HEK293T (cell line): ENCODE measurements around the gene DYNC2LI1.

Experiments
- CTCF ChIA-PET: fragments of 350-600 bp; formaldehyde crosslinking; extraction: SDS; loops from one replicate; lab custom pipeline; 2021; ENCODE audit warnings: antibody characterized with exemption, inconsistent platforms; lab: Yijun Ruan, JAX
- POLR2A ChIA-PET: fragments of 350-600 bp; formaldehyde crosslinking; extraction: SDS; loops from one replicate; lab custom pipeline; 2020; ENCODE audit warnings: antibody characterized with exemption, inconsistent platforms; lab: Yijun Ruan, JAX
- DNase-seq: peaks from one replicate; pipeline ENCODE4 v3.0.0; 2012; ENCODE audit warnings: mixed read lengths; ENCODE audit errors: extremely low spot score
- ARNT ChIP-seq: fragments of 450-650 bp; IDR thresholded peaks from 2 replicates; pipeline ENCODE4 v1.6.1; 2017; ENCODE audit warnings: mild to moderate bottlenecking
- BHLHE40 ChIP-seq: fragments of 450-650 bp; IDR thresholded peaks from 2 replicates; pipeline ENCODE4 v1.6.1; 2016; ENCODE audit warnings: mild to moderate bottlenecking, moderate library complexity, borderline replicate concordance
- CTBP1 ChIP-seq: fragments of 450-650 bp; IDR thresholded peaks from 2 replicates; pipeline ENCODE4 v1.6.1; 2016; ENCODE audit warnings: borderline replicate concordance
- ELF4 ChIP-seq: fragments of 450-650 bp; IDR thresholded peaks from 2 replicates; pipeline ENCODE4 v1.6.1; 2017; ENCODE audit warnings: antibody characterized with exemption
- FOXA1 ChIP-seq: fragments of 450-650 bp; IDR thresholded peaks from 2 replicates; pipeline ENCODE4 v1.6.1; 2016; ENCODE audit warnings: mild to moderate bottlenecking
- FOXK2 ChIP-seq: fragments of 450-650 bp; IDR thresholded peaks from 2 replicates; pipeline ENCODE4 v1.6.1; 2016; ENCODE audit warnings: mild to moderate bottlenecking
- FOXM1 ChIP-seq: fragments of 450-650 bp; IDR thresholded peaks from 2 replicates; pipeline ENCODE4 v1.6.1; 2017; ENCODE audit warnings: mild to moderate bottlenecking, borderline replicate concordance
- HDGF ChIP-seq: fragments of 450-650 bp; IDR thresholded peaks from 2 replicates; pipeline ENCODE4 v1.6.1; 2017; ENCODE audit warnings: antibody characterized with exemption, borderline replicate concordance
- L3MBTL2 ChIP-seq: fragments of 450-650 bp; conservative IDR thresholded peaks from 2 replicates; pipeline ENCODE4 v1.6.1; 2016; ENCODE audit warnings: mild to moderate bottlenecking
- LEF1 ChIP-seq: fragments of 450-650 bp; IDR thresholded peaks from 2 replicates; pipeline ENCODE4 v1.6.1; 2017; ENCODE audit warnings: mild to moderate bottlenecking, borderline replicate concordance
- NFRKB ChIP-seq: fragments of 450-650 bp; IDR thresholded peaks from 2 replicates; pipeline ENCODE4 v1.6.1; 2016; ENCODE audit warnings: mild to moderate bottlenecking, moderate library complexity
- PKNOX1 ChIP-seq: fragments of 450-650 bp; IDR thresholded peaks from 2 replicates; pipeline ENCODE4 v1.6.1; 2016
- SP1 ChIP-seq: fragments of 450-650 bp; IDR thresholded peaks from 2 replicates; pipeline ENCODE4 v1.6.1; 2017
- SUZ12 ChIP-seq: fragments of 450-650 bp; IDR thresholded peaks from 2 replicates; pipeline ENCODE4 v1.6.1; 2016; ENCODE audit warnings: mild to moderate bottlenecking
- TARDBP ChIP-seq: fragments of 450-650 bp; IDR thresholded peaks from 2 replicates; pipeline ENCODE4 v1.6.1; 2016
- ZNF384 ChIP-seq: fragments of 450-650 bp; IDR thresholded peaks from 2 replicates; pipeline ENCODE4 v1.6.1; 2016

DYNC2LI1 gene

GRCh38 chr2:43764086-43764705, 9.6 kb upstream of the DYNC2LI1 start:
- no peak for TF ChIP-seq L3MBTL2
- no peak for TF ChIP-seq SP1
- TF ChIP-seq NFRKB: no peak
- TF ChIP-seq CTBP1: no peak
- no peak for TF ChIP-seq ELF4
- no peak for TF ChIP-seq SUZ12
- no peak for TF ChIP-seq FOXK2
- no peak for TF ChIP-seq ZNF384
- no peak for TF ChIP-seq FOXA1
- no peak for TF ChIP-seq ARNT
- TF ChIP-seq HDGF: no peak
- CTCF ChIA-PET: no interaction called here
- POLR2A ChIA-PET: no interaction called here
- DNase-seq: no peak

DNA sequence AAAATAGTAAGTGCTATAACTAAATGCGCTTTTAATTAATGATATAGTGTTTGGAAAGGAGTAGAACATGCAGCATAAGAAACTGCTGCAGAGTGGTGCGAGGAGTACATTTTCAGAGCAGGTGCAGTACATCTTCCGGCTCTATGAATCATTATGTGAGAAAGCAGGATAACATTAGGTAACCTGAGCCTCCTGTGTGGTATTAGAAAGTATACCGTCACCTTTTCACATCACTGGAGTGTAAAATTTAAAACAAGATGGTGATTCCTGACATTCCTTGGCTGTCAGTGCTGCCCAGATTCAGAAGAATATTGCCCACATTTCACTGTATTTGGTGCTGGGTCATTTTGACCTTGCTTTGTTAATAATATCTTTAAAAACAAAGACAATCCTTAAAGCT, 7.8 kb upstream of the DYNC2LI1 start:
- POLR2A ChIA-PET: no interaction called here
- CTCF ChIA-PET: no interaction called here
- TF ChIP-seq HDGF: no peak
- TF ChIP-seq FOXM1: no peak
- TF ChIP-seq SP1: no peak
- TF ChIP-seq ZNF384: no peak
- no peak for TF ChIP-seq TARDBP
- TF ChIP-seq ARNT: no peak
- TF ChIP-seq BHLHE40: no peak
- TF ChIP-seq ELF4: no peak
- no peak for TF ChIP-seq FOXK2
- no peak for TF ChIP-seq SUZ12
- no peak for DNase-seq

GRCh38 chr2:43774617-43775016, 778 bp downstream of the DYNC2LI1 start:
- POLR2A ChIA-PET: interaction anchor here (1.2 to 1.5 kb wide), 5 partner anchors 12 to 138 kb away, joined by 3 to 5 read pairs (median 4); partner anchors contain the start of genes C1GALT1C1L and PLEKHH2
- DNase-seq: no peak
- CTCF ChIA-PET: no interaction called here
- TF ChIP-seq LEF1: no peak
- no peak for TF ChIP-seq SP1
- no peak for TF ChIP-seq ZNF384
- no peak for TF ChIP-seq SUZ12
- no peak for TF ChIP-seq PKNOX1
- TF ChIP-seq BHLHE40: no peak
- TF ChIP-seq ARNT: no peak
- no peak for TF ChIP-seq HDGF
- TF ChIP-seq ELF4: no peak
- TF ChIP-seq FOXM1: no peak
- TF ChIP-seq TARDBP: no peak
- no peak for TF ChIP-seq FOXA1
- no peak for TF ChIP-seq NFRKB
- no peak for TF ChIP-seq FOXK2
- TF ChIP-seq L3MBTL2: no peak
- no peak for TF ChIP-seq CTBP1

GRCh38 chr2:43776324-43776723, 2.5 kb downstream of the DYNC2LI1 start:
- no peak for DNase-seq
- ChIA-PET POLR2A (no interaction called here), CTCF (no interaction called here)
- no peak for TF ChIP-seq FOXA1
- no peak for TF ChIP-seq ELF4
- TF ChIP-seq NFRKB: no peak
- TF ChIP-seq L3MBTL2: no peak
- no peak for TF ChIP-seq BHLHE40
- TF ChIP-seq FOXK2: no peak
- TF ChIP-seq LEF1: no peak
- TF ChIP-seq PKNOX1: no peak
- no peak for TF ChIP-seq CTBP1
- no peak for TF ChIP-seq SP1
- no peak for TF ChIP-seq TARDBP
- TF ChIP-seq ARNT: no peak
- no peak for TF ChIP-seq FOXM1

DNA sequence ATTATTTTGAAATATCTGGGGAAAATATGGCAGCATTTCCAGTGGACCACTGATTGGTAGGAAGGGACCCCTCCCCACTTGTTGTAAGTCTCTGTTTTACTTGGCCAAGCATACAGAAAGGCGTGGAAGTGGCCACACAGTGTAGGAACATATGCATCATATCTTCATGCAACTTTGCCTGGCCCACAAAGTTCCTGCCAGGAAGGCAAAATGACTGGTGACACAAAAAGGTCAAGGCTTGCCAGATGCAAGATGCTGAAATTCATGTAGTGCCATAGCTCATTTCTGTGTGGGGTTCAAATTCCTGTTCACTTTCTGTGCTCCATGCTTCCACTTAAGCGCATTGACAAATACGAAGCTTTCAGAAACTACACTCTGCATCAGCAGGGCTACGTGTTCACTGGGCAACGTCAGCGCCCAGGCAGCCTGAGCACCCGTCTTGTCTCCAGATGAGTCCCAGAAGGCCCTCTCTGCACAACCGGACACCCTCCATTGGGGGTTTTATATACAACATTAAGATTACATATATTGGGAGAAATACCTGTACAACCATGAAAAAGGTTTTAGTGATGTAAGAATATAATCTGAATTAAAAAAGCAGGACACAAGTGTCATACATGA, 3.6 kb downstream of the DYNC2LI1 start:
- POLR2A ChIA-PET: no interaction called here
- no peak for DNase-seq
- TF ChIP-seq TARDBP: no peak
- TF ChIP-seq SP1: no peak
- no peak for TF ChIP-seq CTBP1
- TF ChIP-seq FOXA1: no peak
- TF ChIP-seq SUZ12: no peak
- no peak for TF ChIP-seq ARNT
- TF ChIP-seq L3MBTL2: no peak
- no peak for TF ChIP-seq NFRKB
- no peak for TF ChIP-seq ZNF384
- TF ChIP-seq BHLHE40: no peak
- no peak for TF ChIP-seq FOXM1
- no peak for TF ChIP-seq HDGF
- TF ChIP-seq LEF1: no peak
- no peak for TF ChIP-seq PKNOX1
- TF ChIP-seq ELF4: no peak
- no peak for TF ChIP-seq FOXK2
- CTCF ChIA-PET: no interaction called here

- CTCF ChIA-PET: no interaction called here
- no peak for DNase-seq
- POLR2A ChIA-PET: no interaction called here
- TF ChIP-seq FOXM1 (no peak), NFRKB (no peak), BHLHE40 (no peak), L3MBTL2 (no peak), SP1 (no peak), FOXA1 (no peak), LEF1 (no peak), ELF4 (no peak), TARDBP (no peak), ARNT (no peak), PKNOX1 (no peak)
These were observed 4.4 kb downstream of the DYNC2LI1 start for GRCh38 chr2:43778233-43778632.
